HG02943 (cell line): Measurements from ENCODE around the gene WDR18.

ENCODE experiments used
- ATAC-seq: cut with Tn5 transposase; IDR thresholded peaks from one replicate; pipeline ENCODE4 v1.9.1; 2021; ENCODE audit warnings: mild to moderate bottlenecking, low read depth, moderate library complexity; ENCODE audit not compliant: unreplicated experiment

The WDR18 gene, protein sequence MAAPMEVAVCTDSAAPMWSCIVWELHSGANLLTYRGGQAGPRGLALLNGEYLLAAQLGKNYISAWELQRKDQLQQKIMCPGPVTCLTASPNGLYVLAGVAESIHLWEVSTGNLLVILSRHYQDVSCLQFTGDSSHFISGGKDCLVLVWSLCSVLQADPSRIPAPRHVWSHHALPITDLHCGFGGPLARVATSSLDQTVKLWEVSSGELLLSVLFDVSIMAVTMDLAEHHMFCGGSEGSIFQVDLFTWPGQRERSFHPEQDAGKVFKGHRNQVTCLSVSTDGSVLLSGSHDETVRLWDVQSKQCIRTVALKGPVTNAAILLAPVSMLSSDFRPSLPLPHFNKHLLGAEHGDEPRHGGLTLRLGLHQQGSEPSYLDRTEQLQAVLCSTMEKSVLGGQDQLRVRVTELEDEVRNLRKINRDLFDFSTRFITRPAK

DNA sequence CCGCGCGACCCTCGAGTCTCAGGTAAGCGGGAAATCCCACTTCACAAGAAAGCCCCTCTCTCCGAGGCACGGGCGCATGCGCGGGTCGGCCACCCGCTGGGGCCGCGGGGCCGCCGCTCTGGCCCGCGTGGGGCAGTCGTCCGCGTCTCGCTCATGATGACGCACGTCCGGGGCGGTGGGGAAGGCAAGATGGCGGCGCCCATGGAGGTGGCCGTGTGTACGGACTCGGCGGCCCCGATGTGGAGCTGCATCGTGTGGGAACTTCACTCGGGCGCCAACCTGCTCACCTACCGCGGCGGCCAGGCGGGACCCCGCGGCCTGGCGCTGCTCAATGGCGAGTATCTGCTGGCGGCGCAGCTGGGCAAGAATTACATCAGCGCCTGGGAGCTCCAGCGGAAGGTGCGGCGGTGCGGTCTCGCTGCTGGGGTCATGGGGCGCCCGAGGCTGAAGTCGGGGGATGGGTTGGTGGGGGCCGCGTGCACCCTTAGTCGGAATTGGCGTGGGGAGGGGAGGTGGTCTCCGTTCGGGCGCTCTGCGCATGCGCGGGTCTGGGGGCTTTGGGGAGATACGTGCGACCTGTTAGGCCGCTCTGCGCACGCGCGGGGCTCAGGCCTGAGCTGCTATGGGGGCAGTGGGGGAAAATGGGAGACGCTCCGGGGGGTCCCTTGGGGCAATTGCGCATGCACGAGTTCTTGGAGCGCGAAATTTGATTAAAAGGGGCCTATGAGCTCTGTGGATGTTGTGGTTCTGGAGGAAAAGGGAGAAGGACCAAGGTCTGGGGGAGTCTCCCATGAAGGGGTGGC, at the start of gene WDR18:
Gene WDR18 (plus strand): TSS at position 181 of the 803 bp plus-strand sequence. CDS start 9 bp downstream, at position 190.
- ATAC-seq: peak; percentile 66

DNA sequence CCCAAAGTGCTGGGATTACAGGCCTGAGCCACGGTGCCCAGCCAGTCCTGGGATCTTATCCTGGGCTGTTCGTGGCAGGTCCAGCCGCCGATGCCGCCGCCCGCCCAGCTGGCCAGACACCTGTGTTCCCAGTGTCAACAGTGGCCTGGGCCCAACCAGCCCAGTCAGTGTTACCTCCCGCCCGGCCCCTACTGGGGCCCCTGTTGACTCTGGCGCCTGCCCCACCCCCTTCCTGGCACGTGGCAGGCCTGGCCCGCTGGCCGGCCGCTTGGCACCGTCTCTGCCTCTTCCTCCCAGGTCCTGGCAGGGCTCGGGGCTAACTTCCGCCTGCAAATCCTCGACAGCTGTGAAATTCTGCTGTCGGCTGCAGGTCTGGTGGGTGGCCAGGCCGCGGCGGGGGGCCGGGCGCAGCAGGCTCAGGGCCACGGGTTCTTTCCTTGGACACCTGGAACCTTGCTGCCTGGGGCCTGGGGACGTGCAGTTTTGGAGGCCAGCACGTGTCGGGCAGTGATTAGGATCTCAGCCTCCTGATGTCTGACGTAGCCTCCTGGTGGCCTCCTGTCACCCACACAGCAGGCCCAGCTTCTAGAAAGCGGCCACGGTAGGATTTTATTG, 49.2 kb upstream of the WDR18 start:
- no peak for ATAC-seq

DNA sequence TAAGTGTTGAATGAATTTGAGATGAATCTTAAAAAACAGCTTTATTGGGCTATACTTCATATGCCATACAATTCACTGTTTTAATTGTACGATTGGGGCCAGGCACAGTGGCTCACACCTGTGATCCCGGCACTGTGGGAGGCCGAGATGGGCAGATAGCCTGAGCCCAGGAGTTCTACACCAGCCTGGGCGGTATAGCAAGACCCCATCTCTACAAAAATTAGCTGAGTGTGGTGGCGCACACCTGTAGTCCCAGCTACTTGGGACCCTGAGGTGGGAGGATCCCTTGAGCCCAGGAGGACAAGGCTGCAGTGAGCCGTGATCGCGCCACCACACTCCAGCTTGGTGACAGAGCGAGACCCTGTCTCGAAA, 48.0 kb upstream of the WDR18 start:
- no peak for ATAC-seq

DNA sequence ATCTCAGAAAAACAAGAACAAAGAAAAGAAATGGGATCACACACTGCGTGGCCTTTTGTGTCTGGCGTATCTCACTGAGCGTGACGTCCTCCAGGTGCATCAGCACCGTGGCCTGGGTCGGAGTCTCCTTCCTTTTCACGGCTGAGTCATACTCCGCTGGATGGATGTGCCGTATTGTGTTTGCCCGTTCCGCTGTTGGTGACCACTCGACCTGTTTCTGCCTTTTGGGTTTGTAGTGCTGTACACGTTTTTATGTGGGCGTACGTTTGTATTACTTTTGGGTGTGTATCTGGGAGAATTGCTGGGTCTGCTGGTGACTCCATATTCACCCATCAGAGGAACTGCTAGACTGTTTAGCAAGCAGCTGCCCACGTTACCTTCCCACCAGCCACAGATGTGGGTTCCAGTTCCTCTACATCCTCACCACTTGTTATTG, 46.9 kb upstream of the WDR18 start:
- ATAC-seq: no peak

DNA sequence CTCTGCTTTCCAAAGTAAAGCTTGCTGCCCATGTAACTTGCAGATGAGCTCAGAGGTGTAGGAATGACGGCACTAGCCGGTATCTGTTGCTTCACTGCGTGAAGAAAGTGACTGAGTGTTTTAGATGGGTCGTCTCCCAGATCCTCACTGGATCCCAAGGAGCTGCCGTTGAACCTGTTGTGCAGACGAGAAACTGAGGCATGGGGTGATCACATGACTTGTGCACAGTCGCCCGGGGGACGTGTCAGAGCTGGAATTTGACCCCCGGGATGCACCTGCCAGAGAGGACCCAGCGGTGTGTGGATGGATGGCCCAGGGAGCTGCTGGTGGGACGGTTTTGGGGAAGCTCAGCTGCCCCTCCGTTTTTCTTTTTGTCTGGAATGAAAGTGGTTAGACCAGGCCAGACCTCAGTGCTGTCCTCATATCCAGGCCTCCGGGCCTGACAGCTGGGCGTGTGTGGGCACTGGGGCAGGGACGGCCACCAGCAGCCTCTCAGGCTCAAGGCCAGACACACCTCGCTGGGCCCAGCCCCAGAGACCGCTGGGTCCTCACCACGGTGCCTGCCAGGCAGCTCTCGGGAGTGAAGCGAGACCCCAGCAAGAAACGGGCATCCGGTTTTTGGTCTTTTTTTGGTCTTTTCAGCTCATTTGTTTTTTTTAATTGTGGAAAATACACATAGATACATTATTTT, 45.8 kb upstream of the WDR18 start:
- no peak for ATAC-seq

DNA sequence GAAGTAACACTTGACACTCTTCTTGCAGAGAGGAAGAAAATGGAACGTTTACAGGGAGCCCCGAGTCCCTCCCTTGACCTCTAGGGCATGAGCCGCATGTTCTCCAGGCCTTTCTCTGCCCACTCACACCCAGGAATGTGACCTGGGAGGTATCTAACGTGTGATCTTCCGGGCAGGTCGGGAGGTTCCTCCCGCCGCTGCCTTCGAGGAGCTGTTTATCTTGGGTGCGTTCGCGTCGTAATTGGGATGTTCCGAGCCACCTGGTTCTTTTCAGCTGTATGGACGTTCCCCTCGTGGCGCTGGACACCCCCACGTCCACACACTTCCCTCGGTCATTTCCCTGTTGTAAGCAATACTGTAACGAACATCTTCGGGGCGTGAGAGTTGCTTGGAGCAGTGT, 44.7 kb upstream of the WDR18 start:
- ATAC-seq: no peak

DNA sequence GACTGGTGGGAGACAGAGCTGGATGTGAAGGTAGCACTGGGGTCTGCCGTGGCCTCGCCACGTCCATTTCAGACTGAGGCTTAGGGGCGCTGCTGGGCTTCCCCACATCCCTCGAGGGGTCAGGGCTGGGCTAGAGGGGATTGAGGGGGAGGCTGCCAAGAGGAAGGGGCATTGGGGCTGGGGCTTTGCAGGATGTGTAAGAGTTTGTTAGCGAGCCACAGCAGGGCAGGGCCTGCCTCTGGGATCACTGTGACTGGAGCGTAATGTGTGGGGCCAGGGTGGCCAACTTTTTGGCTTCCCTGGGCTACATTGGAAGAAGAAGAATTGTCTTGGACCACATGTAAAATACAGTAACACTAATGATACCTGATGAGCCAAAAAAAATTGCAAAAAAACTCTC, 44.2 kb upstream of the WDR18 start:
- ATAC-seq: no peak

DNA sequence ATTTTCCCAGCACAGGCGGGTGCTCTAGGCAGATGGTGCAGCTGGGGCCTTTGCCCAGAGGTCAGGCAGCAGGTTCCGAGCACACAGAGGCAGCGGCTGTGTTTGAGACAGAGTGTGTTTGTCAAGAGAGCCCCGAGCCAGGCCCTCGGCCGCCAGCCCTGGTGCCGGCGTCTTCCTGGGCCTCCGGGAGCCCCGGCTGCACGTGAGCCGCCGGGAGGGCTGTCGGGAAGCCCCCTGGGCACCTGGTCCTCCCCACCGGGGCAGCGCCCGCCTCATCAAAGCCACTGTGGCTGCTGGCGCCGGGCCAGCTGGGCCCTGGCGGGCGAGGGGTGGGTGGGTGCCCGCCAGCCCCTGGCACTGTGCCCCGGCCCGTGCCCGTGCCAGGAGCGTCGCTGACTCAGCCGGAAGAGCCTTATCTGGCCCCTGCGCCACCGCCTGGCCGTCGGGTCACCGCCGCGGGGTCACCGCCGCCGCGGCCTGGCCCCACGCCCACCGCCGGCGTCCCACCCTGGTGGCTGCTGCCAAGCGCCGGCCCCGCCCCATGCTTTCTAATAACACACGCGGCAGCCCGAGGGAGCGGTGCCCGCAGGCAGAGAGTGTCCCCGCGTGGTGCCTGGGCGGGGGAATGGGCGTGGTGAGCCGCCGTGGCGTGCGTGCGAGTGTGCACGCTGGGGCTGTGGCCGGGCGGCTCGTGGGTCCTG, 43.4 kb upstream of the WDR18 start:
- ATAC-seq: no peak

DNA sequence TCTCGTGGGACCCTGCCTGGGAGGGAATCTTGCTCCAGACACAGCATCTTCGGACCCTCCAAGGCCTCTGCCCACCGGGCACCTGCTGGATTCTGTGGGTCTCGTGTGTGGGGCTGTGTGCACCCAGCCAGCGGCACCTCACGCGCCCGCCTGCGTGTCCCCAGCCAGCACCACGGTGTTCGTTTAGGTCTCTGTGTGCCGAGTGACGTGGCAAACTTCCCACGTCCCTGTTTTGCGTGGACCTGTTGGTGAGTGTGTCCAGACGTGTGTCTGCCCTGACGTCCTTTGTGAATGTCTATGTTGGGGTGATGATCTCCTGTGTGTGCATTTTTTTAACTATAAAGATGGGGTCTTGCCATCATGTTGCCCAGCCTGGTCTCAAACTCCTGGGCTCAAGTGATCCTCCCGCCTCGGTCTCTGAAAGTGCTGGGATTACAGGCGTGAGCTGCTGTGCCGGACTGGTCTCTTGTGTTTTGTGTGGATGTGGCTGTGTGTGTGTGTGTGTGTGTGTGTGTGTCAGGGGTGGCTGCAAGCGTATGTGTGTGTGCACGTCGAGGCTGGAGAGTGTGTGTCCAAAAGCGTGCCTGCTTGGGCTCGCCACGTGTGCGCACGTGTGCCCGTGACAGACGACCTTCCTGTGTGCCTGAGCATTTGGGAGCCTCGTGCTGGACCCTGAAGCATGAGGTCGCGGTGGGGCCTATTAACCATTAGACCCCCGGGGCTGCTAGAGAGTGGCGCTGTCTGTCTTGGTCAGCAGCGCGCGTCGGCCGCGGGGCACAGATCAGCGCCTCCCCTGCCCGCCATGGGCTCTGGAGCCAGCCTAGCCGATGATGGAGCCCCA, 42.6 kb upstream of the WDR18 start:
- no peak for ATAC-seq

DNA sequence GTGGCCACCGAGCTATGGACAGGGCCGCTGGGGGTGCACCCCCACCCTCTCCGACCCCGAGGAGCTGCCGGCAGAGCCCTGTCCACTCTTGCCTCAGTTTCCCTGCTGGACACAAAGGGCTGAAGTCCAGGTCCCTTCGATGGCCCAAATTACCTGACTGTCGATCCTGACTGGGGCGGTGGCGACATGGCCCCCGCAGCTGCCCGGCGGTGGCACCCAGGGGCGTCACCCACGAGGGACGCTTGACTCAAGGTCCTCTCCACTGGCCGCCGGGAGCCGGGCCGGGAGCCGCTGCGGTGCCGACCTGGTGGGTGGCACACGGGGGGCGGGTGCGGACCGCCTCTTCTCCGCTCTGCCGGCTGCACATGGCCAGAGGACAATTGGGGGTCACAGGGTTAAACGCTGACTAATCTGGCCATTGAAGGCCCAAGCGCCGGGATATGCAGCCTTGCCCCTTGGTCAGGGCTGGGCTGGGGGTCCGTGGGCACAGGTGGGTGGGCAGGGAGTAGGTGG, 42.0 kb upstream of the WDR18 start:
- no peak for ATAC-seq

DNA sequence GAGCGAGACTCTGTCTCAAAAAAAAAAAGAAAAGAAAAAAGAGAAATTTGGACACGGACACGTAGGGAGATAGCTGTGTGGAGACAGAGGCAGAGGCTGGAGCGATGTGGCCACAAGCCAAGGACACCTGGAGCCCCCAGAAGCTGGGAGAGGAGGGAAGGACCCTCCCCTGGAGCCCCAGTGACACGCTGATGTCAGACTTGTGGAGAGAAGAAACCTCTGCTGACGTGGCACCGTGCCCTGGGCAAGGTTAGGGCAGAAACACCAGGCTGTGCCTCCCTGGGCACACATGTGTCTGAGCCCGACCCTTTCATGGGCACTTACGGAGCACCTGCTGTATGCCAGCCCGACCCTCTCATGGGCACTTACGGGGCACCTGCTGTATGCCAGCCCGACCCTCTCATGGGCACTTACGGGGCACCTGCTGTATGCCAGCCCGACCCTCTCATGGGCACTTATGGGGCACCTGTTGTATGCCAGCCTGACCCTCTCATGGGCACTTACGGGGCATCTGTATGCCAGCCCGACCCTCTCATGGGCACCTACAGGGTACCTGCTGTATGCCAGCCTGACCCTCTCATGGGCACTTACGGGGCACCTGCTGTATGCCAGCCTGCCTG, 40.5 kb upstream of the WDR18 start:
- no peak for ATAC-seq

DNA sequence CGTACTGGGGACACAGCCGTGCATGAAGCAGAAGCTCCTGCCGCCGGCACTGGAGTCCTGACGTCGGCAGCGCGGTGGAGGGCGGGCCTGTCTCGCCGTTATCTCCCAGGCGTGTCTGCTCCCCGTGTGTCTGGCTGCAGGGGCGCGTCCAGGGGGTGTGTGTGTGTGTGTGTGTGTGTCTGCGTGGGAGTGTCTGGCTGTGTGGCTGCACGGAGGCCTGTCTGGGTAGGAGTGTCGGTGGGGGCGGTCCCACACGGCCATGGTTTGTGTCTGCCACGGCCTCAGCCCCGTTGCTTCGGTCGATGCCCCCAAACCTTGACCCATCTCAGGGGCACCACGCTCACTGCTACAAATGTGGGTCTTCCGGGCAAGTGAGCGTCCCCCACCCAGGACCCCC, 40.0 kb upstream of the WDR18 start:
- ATAC-seq: no peak

DNA sequence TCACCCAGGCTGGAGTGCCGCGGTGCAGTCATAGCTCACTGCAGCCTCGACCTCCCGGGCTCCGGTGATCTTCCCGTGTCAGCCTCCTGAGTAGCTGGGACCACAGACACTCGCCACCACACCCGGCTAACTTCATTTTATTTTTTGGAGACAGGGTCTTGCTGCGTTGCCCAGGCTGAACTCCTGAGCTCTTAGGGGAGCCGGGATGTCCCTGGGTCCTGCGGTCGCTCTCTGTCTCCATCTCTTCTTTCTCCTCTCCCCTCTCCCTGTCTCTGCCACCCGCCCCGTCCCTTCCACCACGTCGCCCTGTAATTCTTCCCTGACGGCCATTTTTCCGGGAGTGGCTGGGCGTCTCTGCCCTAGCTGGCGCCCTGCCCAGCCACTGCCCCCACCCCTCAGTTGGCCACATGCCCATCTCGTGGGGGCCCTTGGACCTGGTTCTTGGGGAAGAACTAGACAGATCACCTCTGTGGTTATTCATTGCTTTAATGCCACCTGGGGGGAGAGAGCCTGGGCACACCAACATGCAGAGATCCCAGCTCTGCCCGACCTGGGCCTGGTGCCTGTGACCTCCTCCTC, 39.4 kb upstream of the WDR18 start:
- no peak for ATAC-seq

DNA sequence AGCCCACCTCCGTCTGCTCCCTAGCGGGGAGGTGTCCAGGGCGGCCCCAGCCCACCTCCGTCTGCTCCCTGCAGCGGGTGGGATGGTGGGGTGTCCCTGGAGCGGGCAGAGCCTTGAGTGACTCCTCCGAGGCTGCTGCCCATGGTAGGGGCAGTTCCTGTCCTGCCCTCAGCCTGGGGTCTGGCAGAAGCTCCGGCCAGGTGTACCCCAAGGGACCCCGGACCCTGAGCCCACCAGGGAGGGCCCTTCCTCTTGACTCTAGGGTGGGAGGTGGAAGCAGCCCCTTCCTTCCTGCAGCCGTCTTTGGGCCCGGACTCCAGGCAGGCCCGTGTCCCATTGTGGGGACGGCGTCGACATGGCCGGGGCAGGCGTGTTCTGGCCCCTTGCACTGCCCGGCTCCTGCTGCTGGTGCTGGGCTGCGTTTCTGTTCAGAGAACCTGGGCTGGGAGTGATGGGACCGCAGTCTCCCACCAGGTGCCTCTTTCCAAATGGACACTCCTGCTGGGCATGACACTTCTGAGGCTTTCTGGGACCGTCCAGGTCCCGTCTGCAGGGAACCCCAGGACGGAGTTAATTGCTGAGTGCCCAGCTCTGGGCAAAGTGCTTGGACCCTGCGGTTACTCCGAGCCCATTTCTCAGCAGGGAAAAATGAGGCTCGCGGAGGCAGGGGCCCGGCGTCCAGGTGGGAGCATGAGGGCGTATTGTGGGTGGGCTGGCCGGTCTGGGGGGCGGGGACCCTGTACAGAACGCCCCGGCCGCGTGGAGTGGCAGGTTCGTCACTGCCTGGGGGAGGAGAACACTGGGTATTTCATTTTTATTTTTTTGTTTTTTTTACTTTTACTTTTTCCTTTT, 38.5 kb upstream of the WDR18 start:
- no peak for ATAC-seq

DNA sequence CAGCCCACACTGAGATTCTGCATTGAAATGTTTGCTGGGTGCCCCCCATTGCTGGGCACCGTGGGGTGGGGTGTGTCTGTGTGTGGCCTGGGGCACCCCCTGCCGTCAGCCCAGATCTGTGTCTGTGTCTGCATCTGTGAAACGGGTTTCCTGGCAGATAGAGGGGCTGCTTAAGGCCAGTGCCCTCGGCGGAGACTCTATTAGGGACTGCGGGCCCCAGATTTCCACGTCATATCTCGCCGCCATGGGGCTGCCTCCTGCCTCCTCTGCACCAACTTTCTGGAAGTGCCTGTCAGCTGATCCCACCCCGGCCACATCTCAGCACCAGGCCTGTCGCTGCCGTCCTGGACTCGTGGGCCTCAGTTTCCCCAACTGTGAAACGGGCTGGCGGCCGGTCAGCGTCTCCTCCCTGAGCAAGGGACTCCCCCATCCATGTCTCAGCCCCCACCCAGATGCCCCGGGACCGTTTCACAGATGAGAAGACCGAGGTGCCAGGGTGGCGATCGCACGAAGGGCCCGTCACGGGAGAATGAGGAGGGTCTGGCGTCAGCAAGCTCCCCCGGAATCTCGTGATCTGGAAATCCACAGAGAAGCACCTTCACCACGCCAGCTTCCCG, 36.9 kb upstream of the WDR18 start:
- no peak for ATAC-seq

DNA sequence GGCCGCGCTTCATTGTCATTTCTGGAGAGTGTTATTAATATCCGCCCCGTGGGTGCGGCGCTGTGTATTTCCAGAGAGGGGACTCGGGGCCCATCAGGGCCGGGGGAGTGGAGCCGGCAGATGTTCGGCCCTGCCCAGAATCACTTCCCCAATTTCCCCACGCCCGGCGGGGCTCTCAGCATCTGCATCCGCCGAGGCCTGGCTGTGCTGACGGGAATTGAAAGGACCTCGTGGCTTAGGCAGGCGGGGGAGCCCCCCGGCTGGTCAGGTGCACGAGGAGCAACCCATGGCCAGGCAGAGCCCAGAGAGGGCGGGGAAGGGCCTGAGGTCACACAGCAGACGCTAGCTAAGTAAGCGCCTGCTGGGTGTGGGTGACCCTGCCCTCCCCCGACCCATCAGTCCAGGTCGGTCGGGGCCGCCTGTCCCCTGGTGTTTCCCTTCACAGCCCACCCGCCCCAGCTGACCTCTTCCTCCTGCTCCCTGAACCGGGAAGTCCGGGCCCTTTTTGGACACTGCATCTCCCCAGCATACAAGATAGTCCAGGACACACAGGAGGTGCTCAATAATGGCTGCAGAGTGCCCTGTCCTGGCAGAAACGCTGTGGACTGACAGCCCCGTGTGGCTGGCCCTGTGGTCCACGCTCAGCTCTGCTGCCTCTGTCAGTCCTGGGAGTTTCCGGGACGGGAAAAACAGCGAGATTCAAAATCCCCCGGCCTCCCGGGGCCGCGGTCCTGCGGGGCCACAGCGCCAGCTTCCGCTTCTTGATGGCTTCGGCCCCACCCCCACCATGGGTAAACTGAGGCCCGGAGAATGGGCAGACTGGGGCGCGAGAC, 36.2 kb upstream of the WDR18 start:
- peak; percentile 58 for ATAC-seq
